Activated naive CD8-positive, alpha-beta T cell treated with anti-CD3 and anti-CD28 coated beads, Interleukin-2, amount 10 ng/mL, durations not matched to agents 7 days and 5 days (primary cell): ENCODE results near the gene CTXND2. TPM values are rescaled to one million over a fixed set of nuclear protein-coding genes. Genes with fewer than 3 reads are reported as not detected.
"Not testable (repeated sequence)": the region's sequence is repeated elsewhere in the genome, so short reads cannot be mapped to it uniquely, and the experiment has no call there.

Experiments
- ATAC-seq: fragments of 150-1000 bp; cut with Tn5 transposase; one replicate; pipeline ENCODE4 v1.10.0; 2021; ENCODE audit warnings: low read depth, moderate library complexity
- POLR2A ChIA-PET: fragments of 350-600 bp; sonication (Branson Sonifier 250); formaldehyde crosslinking; loops from one replicate; lab custom pipeline; 2021; ENCODE audit warnings: antibody characterized with exemption; lab: Charles Lee
- DNase-seq: peaks from one replicate; pipeline ENCODE4 v3.0.0; 2021
- H3K27ac Mint-ChIP-seq: one replicate; pipeline ENCODE4 v1.8.0; 2022; ENCODE audit warnings: mild to moderate bottlenecking, mixed read lengths
- H3K27me3 Mint-ChIP-seq: one replicate; pipeline ENCODE4 v1.8.0; 2022; ENCODE audit warnings: mild to moderate bottlenecking, moderate library complexity, mixed read lengths
- H3K36me3 Mint-ChIP-seq: one replicate; pipeline ENCODE4 v1.8.0; 2021; ENCODE audit warnings: mild to moderate bottlenecking, mixed read lengths
- H3K4me1 Mint-ChIP-seq: one replicate; pipeline ENCODE4 v1.8.0; 2021; ENCODE audit warnings: mixed read lengths
- H3K4me3 Mint-ChIP-seq: one replicate; pipeline ENCODE4 v1.8.0; 2022; ENCODE audit warnings: mild to moderate bottlenecking, moderate library complexity, mixed read lengths
- H3K9me3 Mint-ChIP-seq: one replicate; pipeline ENCODE4 v1.8.0; 2021; ENCODE audit warnings: mixed read lengths
- total RNA-seq, 2 experiments: library from RNA; stranded (reverse); gene quantifications; one replicate each; pipeline ENCODE4 v1.2.3, GENCODE V29; 2021

Gene CTXND2
- total RNA-seq, 2 experiments from 2014 or later, result not detected

GRCh38 chr1:150874455-150875196, 12.3 kb upstream of the CTXND2 start:
- ATAC-seq (no peak), DNase-seq (no peak)
- Mint-ChIP-seq H3K4me1 (peaks cover 21% of the 10 kb centered on the region), H3K27me3 (no peaks in the 10 kb centered on the region), H3K9me3 (no peaks in the 10 kb centered on the region), H3K36me3 (peaks cover 25% of the 10 kb centered on the region), H3K4me3 (peak overlapping the region; percentile 96), H3K27ac (peak overlapping the region; percentile 65)
- POLR2A ChIA-PET, result interaction anchor here (0.6 to 3.8 kb wide), 3 partner anchors 15 to 150 kb away, joined by 3 to 28 read pairs (median 3); no protein-coding TSS in a partner anchor

GRCh38 chr1:150875197-150876118, 11.5 kb upstream of the CTXND2 start:
- H3K27ac Mint-ChIP-seq, result peak overlapping the region; percentile 97
- ATAC-seq (no peak), DNase-seq (no peak)
- H3K4me1 Mint-ChIP-seq, result peaks cover 16% of the 10 kb centered on the region
- POLR2A ChIA-PET, result interaction anchor here (0.6 to 3.8 kb wide), 5 partner anchors 15 to 606 kb away, joined by 3 to 28 read pairs (median 3); no protein-coding TSS in a partner anchor
- peak overlapping the region; percentile 96 for H3K4me3 Mint-ChIP-seq
- H3K27me3 Mint-ChIP-seq, result no peaks in the 10 kb centered on the region
- peaks cover 22% of the 10 kb centered on the region for H3K36me3 Mint-ChIP-seq
- H3K9me3 Mint-ChIP-seq, result no peaks in the 10 kb centered on the region

GRCh38 chr1:150876119-150876454, 10.8 kb upstream of the CTXND2 start:
- peak overlapping the region; percentile 96 for H3K4me3 Mint-ChIP-seq
- no peak for DNase-seq
- peaks cover 19% of the 10 kb centered on the region for H3K36me3 Mint-ChIP-seq
- H3K4me1 Mint-ChIP-seq, result peaks cover 20% of the 10 kb centered on the region
- no peaks in the 10 kb centered on the region for H3K9me3 Mint-ChIP-seq
- POLR2A ChIA-PET, result interaction anchor here (0.7 to 3.8 kb wide), 4 partner anchors 14 to 607 kb away, joined by 3 to 28 read pairs (median 4); no protein-coding TSS in a partner anchor
- H3K27ac Mint-ChIP-seq, result peak overlapping the region; percentile 97
- H3K27me3 Mint-ChIP-seq, result no peaks in the 10 kb centered on the region
- ATAC-seq, result peak; percentile 48

- POLR2A ChIA-PET, result interaction anchor here (0.6 to 0.7 kb wide), 2 partner anchors 643 to 955 kb away, joined by 3 read pairs; no protein-coding TSS in a partner anchor
- peaks cover 33% of the 10 kb centered on the region for H3K4me1 Mint-ChIP-seq
- not testable (repeated sequence) for H3K9me3 Mint-ChIP-seq, DNase-seq, H3K27ac Mint-ChIP-seq, H3K27me3 Mint-ChIP-seq, H3K36me3 Mint-ChIP-seq, ATAC-seq, H3K4me3 Mint-ChIP-seq
Measured at GRCh38 chr1:150878931-150879330, 8.0 kb upstream of the CTXND2 start.

GRCh38 chr1:150881331-150882070, 5.4 kb upstream of the CTXND2 start:
- Mint-ChIP-seq H3K36me3 (no peaks in the 10 kb centered on the region), H3K9me3 (peaks cover 1% of the 10 kb centered on the region), H3K4me1 (peaks cover 26% of the 10 kb centered on the region), H3K27ac (no peak overlapping the region), H3K27me3 (no peaks in the 10 kb centered on the region), H3K4me3 (no peak overlapping the region)
- DNase-seq (no peak), ATAC-seq (no peak)
- POLR2A ChIA-PET, result interaction anchor here (1.0 kb wide), 1 partner anchor 44 kb away, joined by 3 read pairs; no protein-coding TSS in a partner anchor

GRCh38 chr1:150883121-150883520, 3.8 kb upstream of the CTXND2 start:
- POLR2A ChIA-PET, result interaction anchor here (0.6 kb wide), 1 partner anchor 271 kb away, joined by 3 read pairs; no protein-coding TSS in a partner anchor
- not testable (repeated sequence) for H3K27me3 Mint-ChIP-seq, ATAC-seq, H3K9me3 Mint-ChIP-seq, H3K4me3 Mint-ChIP-seq, DNase-seq, H3K36me3 Mint-ChIP-seq, H3K27ac Mint-ChIP-seq
- H3K4me1 Mint-ChIP-seq, result peaks cover 27% of the 10 kb centered on the region

- ATAC-seq (no peak), DNase-seq (no peak)
- Mint-ChIP-seq H3K36me3 (peaks cover 3% of the 10 kb centered on the region), H3K4me3 (no peak overlapping the region), H3K27me3 (no peaks in the 10 kb centered on the region), H3K4me1 (peaks cover 30% of the 10 kb centered on the region), H3K9me3 (peaks cover 1% of the 10 kb centered on the region), H3K27ac (no peak overlapping the region)
- POLR2A ChIA-PET, result interaction anchor here (0.7 to 2.7 kb wide), 2 partner anchors 13 to 116 kb away, joined by 3 to 28 read pairs; partner anchors contain the start of gene ARNT
Measured at GRCh38 chr1:150888727-150889126, 1.8 kb downstream of the CTXND2 start.

GRCh38 chr1:150890033-150890416, 3.1 kb downstream of the CTXND2 start:
- POLR2A ChIA-PET, result interaction anchor here (2.0 to 2.7 kb wide), 2 partner anchors 14 to 32 kb away, joined by 9 to 28 read pairs; partner anchors contain the start of gene ARNT
- peak; percentile 83 for ATAC-seq

GRCh38 chr1:150893336-150893913, 6.5 kb downstream of the CTXND2 start:
- POLR2A ChIA-PET, result interaction anchor here (0.6 kb wide), 1 partner anchor 18 kb away, joined by 3 read pairs; no protein-coding TSS in a partner anchor
- no peak overlapping the region for H3K4me3 Mint-ChIP-seq
- peaks cover 3% of the 10 kb centered on the region for H3K36me3 Mint-ChIP-seq
- no peaks in the 10 kb centered on the region for H3K9me3 Mint-ChIP-seq
- peaks cover 22% of the 10 kb centered on the region for H3K4me1 Mint-ChIP-seq
- H3K27ac Mint-ChIP-seq, result no peak overlapping the region
- peaks cover 2% of the 10 kb centered on the region for H3K27me3 Mint-ChIP-seq
- no peak for ATAC-seq
- no peak for DNase-seq

More at GRCh38 chr1:150890033-150890416, 3.1 kb downstream of the CTXND2 start:
- Mint-ChIP-seq H3K9me3 (peaks cover 1% of the 10 kb centered on the region), H3K27ac (peak overlapping the region; percentile 77), H3K27me3 (peaks cover 2% of the 10 kb centered on the region), H3K4me1 (peaks cover 28% of the 10 kb centered on the region), H3K4me3 (peak overlapping the region; percentile 60), H3K36me3 (peaks cover 3% of the 10 kb centered on the region)
- no peak for DNase-seq

- ATAC-seq (no peak), DNase-seq (no peak)
- POLR2A ChIA-PET, result no interaction called here
- Mint-ChIP-seq H3K36me3 (no peaks in the 10 kb centered on the region), H3K9me3 (no peaks in the 10 kb centered on the region), H3K4me1 (peaks cover 12% of the 10 kb centered on the region), H3K27ac (no peak overlapping the region), H3K4me3 (no peak overlapping the region), H3K27me3 (peaks cover 2% of the 10 kb centered on the region)
Measured at GRCh38 chr1:150895618-150896017, 8.7 kb downstream of the CTXND2 start.

- H3K4me3 Mint-ChIP-seq, ATAC-seq, POLR2A ChIA-PET, H3K4me1 Mint-ChIP-seq, H3K27ac Mint-ChIP-seq, H3K36me3 Mint-ChIP-seq, H3K9me3 Mint-ChIP-seq, H3K27me3 Mint-ChIP-seq, DNase-seq: not testable (repeated sequence)
Measured at GRCh38 chr1:150899795-150900194, 12.9 kb downstream of the CTXND2 start.

- DNase-seq, result no peak
- ATAC-seq, result no peak
- Mint-ChIP-seq H3K9me3 (no peaks in the 10 kb centered on the region), H3K27ac (no peak overlapping the region), H3K36me3 (no peaks in the 10 kb centered on the region), H3K27me3 (no peaks in the 10 kb centered on the region), H3K4me3 (no peak overlapping the region), H3K4me1 (no peaks in the 10 kb centered on the region)
- POLR2A ChIA-PET, result no interaction called here
Measured at GRCh38 chr1:150902346-150902745, 15.4 kb downstream of the CTXND2 start.
